HEK293T (cell line): ENCODE measurements around the gene GATA6.

Experiments
- ARNT ChIP-seq: fragments of 450-650 bp; IDR thresholded peaks from 2 replicates; pipeline ENCODE4 v1.6.1; 2017; ENCODE audit warnings: mild to moderate bottlenecking
- BHLHE40 ChIP-seq: fragments of 450-650 bp; IDR thresholded peaks from 2 replicates; pipeline ENCODE4 v1.6.1; 2016; ENCODE audit warnings: mild to moderate bottlenecking, moderate library complexity, borderline replicate concordance
- ELF4 ChIP-seq: fragments of 450-650 bp; IDR thresholded peaks from 2 replicates; pipeline ENCODE4 v1.6.1; 2017; ENCODE audit warnings: antibody characterized with exemption
- FOXA1 ChIP-seq: fragments of 450-650 bp; IDR thresholded peaks from 2 replicates; pipeline ENCODE4 v1.6.1; 2016; ENCODE audit warnings: mild to moderate bottlenecking
- FOXK2 ChIP-seq: fragments of 450-650 bp; IDR thresholded peaks from 2 replicates; pipeline ENCODE4 v1.6.1; 2016; ENCODE audit warnings: mild to moderate bottlenecking
- FOXM1 ChIP-seq: fragments of 450-650 bp; IDR thresholded peaks from 2 replicates; pipeline ENCODE4 v1.6.1; 2017; ENCODE audit warnings: mild to moderate bottlenecking, borderline replicate concordance
- LEF1 ChIP-seq: fragments of 450-650 bp; IDR thresholded peaks from 2 replicates; pipeline ENCODE4 v1.6.1; 2017; ENCODE audit warnings: mild to moderate bottlenecking, borderline replicate concordance
- NFRKB ChIP-seq: fragments of 450-650 bp; IDR thresholded peaks from 2 replicates; pipeline ENCODE4 v1.6.1; 2016; ENCODE audit warnings: mild to moderate bottlenecking, moderate library complexity
- PKNOX1 ChIP-seq: fragments of 450-650 bp; IDR thresholded peaks from 2 replicates; pipeline ENCODE4 v1.6.1; 2016
- SP1 ChIP-seq: fragments of 450-650 bp; IDR thresholded peaks from 2 replicates; pipeline ENCODE4 v1.6.1; 2017
- SUZ12 ChIP-seq: fragments of 450-650 bp; IDR thresholded peaks from 2 replicates; pipeline ENCODE4 v1.6.1; 2016; ENCODE audit warnings: mild to moderate bottlenecking
- TARDBP ChIP-seq: fragments of 450-650 bp; IDR thresholded peaks from 2 replicates; pipeline ENCODE4 v1.6.1; 2016
- ZNF384 ChIP-seq: fragments of 450-650 bp; IDR thresholded peaks from 2 replicates; pipeline ENCODE4 v1.6.1; 2016

- TF ChIP-seq LEF1: no peak
- no peak for TF ChIP-seq SUZ12
- TF ChIP-seq FOXM1: no peak
- TF ChIP-seq ELF4: no peak
- TF ChIP-seq PKNOX1: no peak
- TF ChIP-seq TARDBP: no peak
- no peak for TF ChIP-seq NFRKB
- TF ChIP-seq SP1: no peak
- no peak for TF ChIP-seq FOXK2
- TF ChIP-seq BHLHE40: no peak
- no peak for TF ChIP-seq FOXA1
- TF ChIP-seq ARNT: no peak
- TF ChIP-seq ZNF384: no peak
Observed at GRCh38 chr18:22155584-22155983, 13.8 kb upstream of the GATA6 start.
